GM13977 (cell line): ENCODE results near the gene SPATS2L.

ENCODE experiments used
- DNase-seq: peaks from one replicate; pipeline ENCODE4 v3.0.0; 2012; ENCODE audit warnings: low spot score
- CTCF ChIP-seq: IDR thresholded peaks from 2 replicates; pipeline ENCODE4 v1.5.1; 2012; ENCODE audit warnings: mild to moderate bottlenecking, control low read depth; ENCODE audit not compliant: insufficient read depth; ENCODE audit errors: extremely low read depth, missing control alignments
- in situ Hi-C: fragments of 300-500 bp; cut with MboI; formaldehyde crosslinking; loops from one replicate; pipeline ENCODE4 v1.12.0; 2022; ENCODE audit warnings: low sequenced_read_pairs, low pct_unique_long_range_greater_than_20kb, mixed read lengths, inconsistent platforms; ENCODE audit not compliant: unreplicated experiment

SPATS2L gene

GRCh38 chr2:200307724-200308545 lies 1.4 kb downstream of the SPATS2L start:
- TF ChIP-seq CTCF = no peak
- no peak for DNase-seq
- in situ Hi-C loops = no loop called here

- no peak for DNase-seq
- no peak for TF ChIP-seq CTCF
Observed at GRCh38 chr2:200308546-200309295, 2.2 kb downstream of the SPATS2L start.

GRCh38 chr2:200309296-200310049 lies 3.0 kb downstream of the SPATS2L start:
- TF ChIP-seq CTCF = no peak
- no peak for DNase-seq
- in situ Hi-C loops = no loop called here

More at GRCh38 chr2:200308546-200309295, 2.2 kb downstream of the SPATS2L start:
- in situ Hi-C loops = no loop called here

- TF ChIP-seq CTCF = no peak
- DNase-seq = no peak
- in situ Hi-C loops = no loop called here
Observed at GRCh38 chr2:200310545-200310971, 4.1 kb downstream of the SPATS2L start.

GRCh38 chr2:200311139-200311538 lies 4.6 kb downstream of the SPATS2L start:
- no peak for TF ChIP-seq CTCF
- DNase-seq = no peak
- in situ Hi-C loops = no loop called here

GRCh38 chr2:200314976-200315567 lies 8.6 kb downstream of the SPATS2L start:
- no peak for DNase-seq
- no peak for TF ChIP-seq CTCF
- in situ Hi-C loops = no loop called here
